DND-41 (cell line): ENCODE measurements around the gene TSC2.
"Not testable (repeated sequence)": the region's sequence is repeated elsewhere in the genome, so short reads cannot be mapped to it uniquely, and the experiment has no call there.

Source experiments
- CTCF ChIP-seq: IDR thresholded peaks from 2 replicates; pipeline ENCODE4 v1.5.1; 2012; ENCODE audit warnings: borderline replicate concordance, low read length, moderate library complexity, mild to moderate bottlenecking; ENCODE audit not compliant: poor library complexity, severe bottlenecking; ENCODE audit errors: extremely low read depth
- EZH2 ChIP-seq: IDR thresholded peaks from 3 replicates; pipeline ENCODE4 v1.6.1; 2012; ENCODE audit warnings: borderline replicate concordance, low read depth, mild to moderate bottlenecking, moderate library complexity, low read length, inconsistent platforms; ENCODE audit not compliant: severe bottlenecking

- not testable (repeated sequence) for TF ChIP-seq CTCF, EZH2
Observed at GRCh38 chr16:2126928-2127556, 79.3 kb downstream of the TSC2 start.
